HG03139 (cell line): Measurements from ENCODE around the gene ADCYAP1R1.
"Not testable (repeated sequence)": the region's sequence is repeated elsewhere in the genome, so short reads cannot be mapped to it uniquely, and the experiment has no call there.

Source experiments
- ATAC-seq: cut with Tn5 transposase; IDR thresholded peaks from one replicate; pipeline ENCODE4 v1.9.1; 2021; ENCODE audit not compliant: unreplicated experiment

Gene ADCYAP1R1

GRCh38 chr7:31126976-31127375 is 74.9 kb downstream of the ADCYAP1R1 start:
- no peak for ATAC-seq

- no peak for ATAC-seq
Observed at GRCh38 chr7:31129067-31129466, 77.0 kb downstream of the ADCYAP1R1 start.

GRCh38 chr7:31133497-31133896 is 81.4 kb downstream of the ADCYAP1R1 start:
- ATAC-seq, result no peak

- ATAC-seq, result peak; percentile 95
Observed at GRCh38 chr7:31134246-31135188, 82.4 kb downstream of the ADCYAP1R1 start.

- no peak for ATAC-seq
Observed at GRCh38 chr7:31137234-31137633, 85.1 kb downstream of the ADCYAP1R1 start.

GRCh38 chr7:31145339-31145738 is 93.2 kb downstream of the ADCYAP1R1 start:
- no peak for ATAC-seq

GRCh38 chr7:31146030-31146429 is 93.9 kb downstream of the ADCYAP1R1 start:
- ATAC-seq, result no peak

- no peak for ATAC-seq
Observed at GRCh38 chr7:31146538-31146937, 94.4 kb downstream of the ADCYAP1R1 start.

- no peak for ATAC-seq
Observed at GRCh38 chr7:31151849-31152248, 99.7 kb downstream of the ADCYAP1R1 start.

- not testable (repeated sequence) for ATAC-seq
Observed at GRCh38 chr7:31153318-31153717, 101.2 kb downstream of the ADCYAP1R1 start.

- no peak for ATAC-seq
Observed at GRCh38 chr7:31160941-31161340, 108.8 kb downstream of the ADCYAP1R1 start.
